Kasumi-1 (cell line): ENCODE data around the gene KRTAP1-5.
"Not testable (repeated sequence)": the region's sequence is repeated elsewhere in the genome, so short reads cannot be mapped to it uniquely, and the experiment has no call there.

Source experiments
- DNase-seq, 2 experiments: peaks; one replicate each; lab custom pipeline; 2025; lab: John Stamatoyannopoulos, UW

Gene KRTAP1-5

GRCh38 chr17:41026715-41027471, at the start of gene KRTAP1-5:
Gene KRTAP1-5 (minus strand): TSS chr17:41027208. CDS start chr17:41027155, 53 bp downstream.
- no peak for DNase-seq

- DNase-seq: no peak
Observed at GRCh38 chr17:41076788-41077187, 49.8 kb upstream of the KRTAP1-5 start.

- DNase-seq: no peak
Observed at GRCh38 chr17:41073676-41074075, 46.7 kb upstream of the KRTAP1-5 start.

GRCh38 chr17:41071606-41072360, 44.8 kb upstream of the KRTAP1-5 start:
- no peak for DNase-seq

GRCh38 chr17:41069031-41069430, 42.0 kb upstream of the KRTAP1-5 start:
- no peak for DNase-seq

GRCh38 chr17:41067281-41067680, 40.3 kb upstream of the KRTAP1-5 start:
- no peak for DNase-seq

GRCh38 chr17:41065829-41066624, 39.0 kb upstream of the KRTAP1-5 start, which contains the start of gene KRTAP2-4:
Gene KRTAP2-4 (minus strand): TSS chr17:41065879. CDS start chr17:41065845, 34 bp downstream.
- DNase-seq: no peak

- DNase-seq: not testable (repeated sequence)
Observed at GRCh38 chr17:41065016-41065689, 38.1 kb upstream of the KRTAP1-5 start.

- no peak for DNase-seq
Observed at GRCh38 chr17:41064301-41064700, 37.3 kb upstream of the KRTAP1-5 start.

- no peak for DNase-seq
Observed at GRCh38 chr17:41063449-41063848, 36.4 kb upstream of the KRTAP1-5 start.

- no peak for DNase-seq
Observed at GRCh38 chr17:41061964-41062363, 35.0 kb upstream of the KRTAP1-5 start.

GRCh38 chr17:41060052-41060604, 33.1 kb upstream of the KRTAP1-5 start, which contains the start of gene KRTAP2-3:
Gene KRTAP2-3 (minus strand): TSS chr17:41060114. CDS start chr17:41060050, 64 bp downstream.
- DNase-seq: no peak

- not testable (repeated sequence) for DNase-seq
Observed at GRCh38 chr17:41059276-41060051, 32.5 kb upstream of the KRTAP1-5 start.

GRCh38 chr17:41058741-41059140, 31.7 kb upstream of the KRTAP1-5 start:
- DNase-seq: no peak

GRCh38 chr17:41057547-41057946, 30.5 kb upstream of the KRTAP1-5 start:
- DNase-seq: no peak

- DNase-seq: not testable (repeated sequence)
Observed at GRCh38 chr17:41055130-41055529, 28.1 kb upstream of the KRTAP1-5 start, which contains the start of gene KRTAP2-2. Gene KRTAP2-2 (minus strand): TSS chr17:41055230. CDS start chr17:41055211, 19 bp downstream.

GRCh38 chr17:41054556-41054955, 27.5 kb upstream of the KRTAP1-5 start:
- not testable (repeated sequence) for DNase-seq

- no peak for DNase-seq
Observed at GRCh38 chr17:41054025-41054424, 27.0 kb upstream of the KRTAP1-5 start.

GRCh38 chr17:41052566-41052965, 25.6 kb upstream of the KRTAP1-5 start:
- no peak for DNase-seq

GRCh38 chr17:41049110-41049509, 22.1 kb upstream of the KRTAP1-5 start:
- DNase-seq: no peak
